BLaER1 treated with 17β-estradiol and CSF1 and Interleukin-3, amounts not matched to agents 10 nM and 100 nM (cell line): Measurements from ENCODE around the gene URB1.
"Not testable (repeated sequence)": the region's sequence is repeated elsewhere in the genome, so short reads cannot be mapped to it uniquely, and the experiment has no call there.

ENCODE experiments used
- H3K27ac ChIP-seq, 11 experiments: shearing (Covaris generic); formaldehyde crosslinking; 2 replicates each; pipeline ENCODE4 v1.8.1; 2022
- H3K27me3 ChIP-seq, 11 experiments: shearing (Covaris generic); formaldehyde crosslinking; 2 replicates each; pipeline ENCODE4 v1.8.1; 2022
- H3K36me3 ChIP-seq, 11 experiments: shearing (Covaris generic); formaldehyde crosslinking; 2 replicates each; pipeline ENCODE4 v1.8.1; 2022
- H3K4me1 ChIP-seq, 10 experiments: shearing (Covaris generic); formaldehyde crosslinking; 2 replicates each; pipeline ENCODE4 v1.8.1; 2022
- H3K4me2 ChIP-seq, 11 experiments: shearing (Covaris generic); formaldehyde crosslinking; 2 replicates each; pipeline ENCODE4 v1.8.1; 2022
- H3K4me3 ChIP-seq, 10 experiments: shearing (Covaris generic); formaldehyde crosslinking; 2 replicates each; pipeline ENCODE4 v1.8.1; 2022
- H3K9ac ChIP-seq, 11 experiments: shearing (Covaris generic); formaldehyde crosslinking; 2 replicates each; pipeline ENCODE4 v1.8.1; 2022
- H3K9me3 ChIP-seq, 11 experiments: shearing (Covaris generic); formaldehyde crosslinking; replicated peaks in 1 of 11; 2 replicates each; pipeline ENCODE4 v1.8.1; 2022
- H4K20me1 ChIP-seq, 11 experiments: shearing (Covaris generic); formaldehyde crosslinking; 2 replicates each; pipeline ENCODE4 v1.8.1; 2022
- Cebpa-rat ChIP-seq, 11 experiments: shearing (Covaris generic); IDR thresholded peaks; 2 replicates each; pipeline ENCODE4 v1.8.1; 2022

The URB1 gene

DNA sequence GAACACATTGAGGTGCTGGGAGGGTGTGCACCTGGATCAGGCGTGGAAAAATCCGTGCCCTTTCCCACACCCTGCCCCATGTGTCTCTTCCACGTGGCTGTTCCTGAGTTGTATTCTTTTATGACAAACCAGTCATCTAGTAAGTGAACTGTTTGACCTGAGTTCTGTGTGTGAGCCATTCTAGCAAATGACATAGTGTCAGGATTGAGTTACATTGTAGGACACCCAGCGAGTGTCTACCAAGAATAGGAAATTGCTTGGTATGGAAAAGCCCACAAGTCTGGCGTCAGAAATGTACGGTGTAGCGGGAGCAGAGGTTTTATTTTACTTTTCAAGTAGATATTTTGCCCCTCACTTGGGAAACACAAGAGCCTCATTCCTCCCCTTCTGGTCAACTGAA is 95.4 kb downstream of the URB1 start:
- Histone ChIP-seq H3K36me3 (peaks cover 8 to 29% (median 15%) of the 10 kb centered on the region in 11 experiments; a peak in 17 of 22 replicates), H3K4me1 (no peaks in the 10 kb centered on the region), H4K20me1 (no peaks in the 10 kb centered on the region), H3K4me3 (no peak overlapping the region), H3K9me3 (no peaks in the 10 kb centered on the region), H3K27ac (no peak overlapping the region), H3K9ac (no peak overlapping the region), H3K27me3 (no peaks in the 10 kb centered on the region), H3K4me2 (no peak overlapping the region)
- no peak for TF ChIP-seq Cebpa-rat (IDR thresholded peaks at IDR 0.05)

- Histone ChIP-seq H3K9me3 (0 out of 22 replicates have a peak, but pooled peaks cover 0 to 7% (median 0%) of the 10 kb centered on the region in 11 experiments), H3K4me2 (no peak overlapping the region), H3K4me1 (peaks cover 0 to 7% (median 0%) of the 10 kb centered on the region in 10 experiments; a peak in 2 of 20 replicates), H4K20me1 (no peaks in the 10 kb centered on the region), H3K36me3 (peaks cover 0 to 20% (median 13%) of the 10 kb centered on the region in 11 experiments; a peak in 5 of 22 replicates), H3K27me3 (no peaks in the 10 kb centered on the region), H3K27ac (no peak overlapping the region), H3K9ac (no peak overlapping the region), H3K4me3 (no peak overlapping the region)
- no peak for TF ChIP-seq Cebpa-rat (IDR thresholded peaks at IDR 0.05)
These were observed 107.3 kb downstream of the URB1 start for GRCh38 chr21:32285476-32285875.

- Histone ChIP-seq H3K9ac (no peak overlapping the region), H3K4me3 (no peak overlapping the region), H3K9me3 (no peaks in the 10 kb centered on the region), H3K4me1 (peaks cover 8 to 19% (median 11%) of the 10 kb centered on the region in 10 experiments), H4K20me1 (no peaks in the 10 kb centered on the region), H3K27ac (no peak overlapping the region), H3K27me3 (no peaks in the 10 kb centered on the region), H3K4me2 (no peak overlapping the region), H3K36me3 (peaks cover 0 to 20% (median 13%) of the 10 kb centered on the region in 11 experiments; a peak in 5 of 22 replicates)
- TF ChIP-seq Cebpa-rat (IDR thresholded peaks at IDR 0.05) = no peak
These were observed 109.8 kb downstream of the URB1 start for GRCh38 chr21:32282992-32283391.

DNA sequence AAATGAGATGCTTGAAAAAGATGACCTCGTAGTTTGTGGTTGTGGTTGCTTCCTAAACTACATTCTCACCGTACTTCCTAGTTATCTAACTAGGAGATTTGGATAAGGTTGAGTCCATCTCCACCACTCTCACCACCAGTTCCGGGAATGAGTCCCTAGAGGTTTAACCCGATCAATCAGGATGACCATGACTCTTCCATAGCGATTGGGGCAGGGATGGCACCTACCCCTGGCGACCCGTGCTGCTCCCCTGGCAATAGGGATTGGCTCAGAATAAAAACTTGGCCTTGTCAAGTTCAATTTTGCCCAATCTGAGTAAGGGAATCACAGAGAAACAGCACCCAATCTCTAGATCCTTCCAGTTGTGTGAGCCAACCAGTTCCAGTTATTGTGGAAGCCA is 111.3 kb downstream of the URB1 start:
- H3K27me3 ChIP-seq = no peaks in the 10 kb centered on the region
- H3K27ac ChIP-seq = no peak overlapping the region
- peaks cover 16 to 28% (median 20%) of the 10 kb centered on the region in 10 experiments for H3K4me1 ChIP-seq
- no peaks in the 10 kb centered on the region for H4K20me1 ChIP-seq
- no peak overlapping the region for H3K4me3 ChIP-seq
- TF ChIP-seq Cebpa-rat (IDR thresholded peaks at IDR 0.05) = no peak
- peaks cover 0 to 23% (median 13%) of the 10 kb centered on the region in 11 experiments; a peak in 6 of 22 replicates for H3K36me3 ChIP-seq
- no peak overlapping the region for H3K9ac ChIP-seq
- H3K4me2 ChIP-seq = no peak overlapping the region
- H3K9me3 ChIP-seq = no peaks in the 10 kb centered on the region

- Histone ChIP-seq H4K20me1 (peaks cover 0 to 6% (median 0%) of the 10 kb centered on the region in 11 experiments; a peak in 1 of 22 replicates), H3K4me3 (peak overlapping the region; percentile 71 to 94 (median 87)), H3K9ac (peak overlapping the region; percentile 65 to 88 (median 82); a peak in 20 of 22 replicates), H3K27me3 (no peaks in the 10 kb centered on the region), H3K4me2 (peak overlapping the region; percentile 69 to 93 (median 88)), H3K9me3 (no peaks in the 10 kb centered on the region), H3K4me1 (peaks cover 16 to 28% (median 20%) of the 10 kb centered on the region in 10 experiments), H3K27ac (peak overlapping the region in 9 of 11 experiments; percentile 52 to 80 (median 73); a peak in 14 of 22 replicates), H3K36me3 (peaks cover 0 to 38% (median 21%) of the 10 kb centered on the region in 11 experiments; a peak in 18 of 22 replicates)
- TF ChIP-seq Cebpa-rat (IDR thresholded peaks at IDR 0.05) = no peak
These were observed 113.5 kb downstream of the URB1 start for GRCh38 chr21:32279377-32279680.

DNA sequence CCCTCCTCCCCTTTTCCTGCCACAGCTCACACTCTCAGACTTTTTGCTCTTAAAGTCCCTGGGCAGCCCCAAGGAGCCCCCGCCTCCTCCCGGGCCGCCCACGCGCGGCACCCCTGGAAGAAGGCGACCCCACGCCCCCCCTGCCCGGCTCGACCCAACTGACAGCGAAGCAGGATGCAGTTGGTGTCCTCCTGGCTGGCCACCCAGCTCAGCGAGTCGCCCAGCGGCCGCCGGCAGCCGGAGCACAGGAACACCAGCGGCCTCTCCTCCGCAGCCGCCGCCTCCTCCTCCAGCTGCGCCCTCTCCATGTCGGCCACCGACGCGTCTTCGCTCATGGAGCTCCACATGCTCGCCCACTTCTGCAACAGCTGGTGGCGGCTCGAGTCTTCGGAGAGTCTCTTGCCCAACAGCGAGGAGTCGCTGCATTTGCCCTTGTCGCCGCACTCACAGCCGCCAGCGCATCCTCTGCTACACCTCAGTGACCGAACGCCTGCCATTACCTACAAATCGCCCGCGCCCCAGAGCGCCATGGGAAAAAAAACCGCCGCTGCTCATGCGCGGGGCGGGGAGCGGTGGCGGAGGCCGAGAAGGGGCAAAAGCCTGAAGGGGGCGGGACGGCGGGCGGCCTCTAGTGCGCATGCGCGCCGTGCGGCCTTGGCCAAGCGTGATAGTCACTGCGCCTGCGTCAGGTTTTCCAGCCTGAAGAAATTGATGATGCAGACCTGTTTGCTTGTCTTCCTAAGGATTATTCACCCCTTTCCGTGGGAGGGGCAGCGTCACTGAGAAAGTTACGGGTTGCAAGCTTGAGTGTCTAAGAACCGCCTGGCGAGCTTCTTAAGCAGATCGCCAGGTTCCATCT is 114.1 kb downstream of the URB1 start, which contains the start of gene MIS18A:
Gene MIS18A, minus strand, starts transcription at position 532 of the 859 bp plus-strand sequence. Its CDS starts 35 bp downstream, at position 497.
- Histone ChIP-seq H3K9ac (peak within 1 kb of the TSS; percentile 69 to 88 (median 82)), H3K4me2 (peak within 1 kb of the TSS; percentile 80 to 93 (median 89)), H3K4me3 (peak within 1 kb of the TSS; percentile 71 to 94 (median 87)), H3K9me3 (no peaks in the 10 kb centered on the region), H3K4me1 (peaks cover 16 to 28% (median 20%) of the 10 kb centered on the region in 10 experiments), H3K27me3 (no peaks in the 10 kb centered on the region), H4K20me1 (peaks cover 0 to 6% (median 0%) of the 10 kb centered on the region in 11 experiments; a peak in 1 of 22 replicates), H3K27ac (peak within 1 kb of the TSS in 10 of 11 experiments; percentile 52 to 80 (median 74); a peak in 21 of 22 replicates), H3K36me3 (peaks cover 3 to 43% (median 27%) of the 10 kb centered on the region in 11 experiments; a peak in 21 of 22 replicates)
- TF ChIP-seq Cebpa-rat (IDR thresholded peaks at IDR 0.05) = no peak

DNA sequence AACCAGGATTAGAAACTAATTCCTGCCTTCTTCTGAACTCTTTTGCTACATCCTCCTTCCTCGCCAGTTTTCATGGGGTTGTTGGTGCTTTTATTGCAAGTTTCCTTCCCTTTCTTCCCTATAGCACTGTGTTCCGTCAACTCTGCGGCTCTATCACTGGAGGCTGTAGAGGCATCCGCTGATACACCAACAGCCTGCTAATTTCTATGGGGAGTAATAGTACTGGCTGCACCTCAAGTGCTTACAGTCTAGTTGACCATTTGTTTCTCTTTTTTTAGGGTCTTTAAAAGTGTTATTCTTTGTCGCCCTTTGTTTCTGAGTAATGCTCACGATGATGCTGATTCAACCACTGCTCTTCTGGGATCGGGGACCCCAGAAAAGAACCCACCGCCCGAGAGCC is 114.7 kb downstream of the URB1 start:
- Histone ChIP-seq H3K27me3 (no peaks in the 10 kb centered on the region), H4K20me1 (peaks cover 0 to 6% (median 0%) of the 10 kb centered on the region in 11 experiments; a peak in 1 of 22 replicates), H3K4me3 (peak overlapping the region; percentile 71 to 94 (median 87)), H3K27ac (peak overlapping the region in 10 of 11 experiments; percentile 39 to 80 (median 74); a peak in 20 of 22 replicates), H3K4me2 (peak overlapping the region; percentile 80 to 93 (median 88)), H3K36me3 (peaks cover 5 to 43% (median 29%) of the 10 kb centered on the region in 11 experiments; a peak in 21 of 22 replicates), H3K4me1 (peaks cover 16 to 28% (median 20%) of the 10 kb centered on the region in 10 experiments), H3K9me3 (no peaks in the 10 kb centered on the region), H3K9ac (peak overlapping the region; percentile 69 to 88 (median 82))
- TF ChIP-seq Cebpa-rat (IDR thresholded peaks at IDR 0.05) = no peak

- no peaks in the 10 kb centered on the region for H3K9me3 ChIP-seq
- TF ChIP-seq Cebpa-rat (IDR thresholded peaks at IDR 0.05) = no peak
These were observed 116.1 kb downstream of the URB1 start for GRCh38 chr21:32276671-32277070.

DNA sequence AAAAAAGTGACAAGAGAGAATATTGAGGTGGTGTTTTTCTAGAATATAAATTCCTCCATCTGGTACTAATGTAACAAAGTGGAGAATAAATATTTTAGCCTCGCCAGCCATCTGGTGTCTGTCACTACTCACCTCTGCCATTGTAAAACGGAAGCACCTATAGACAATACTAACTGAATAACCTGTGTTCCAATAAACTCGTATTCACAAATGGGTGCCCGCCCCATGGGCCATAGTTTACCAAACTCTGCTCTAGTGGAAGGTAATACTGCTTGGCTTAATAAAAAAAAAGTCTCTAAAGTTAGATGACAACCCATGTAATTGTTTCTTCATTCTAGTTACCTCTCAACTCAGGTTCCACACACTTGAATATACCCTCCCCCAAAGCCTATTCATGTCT is 122.1 kb downstream of the URB1 start:
- H3K4me2 ChIP-seq = no peak overlapping the region
- no peak for TF ChIP-seq Cebpa-rat (IDR thresholded peaks at IDR 0.05)
- peaks cover 0 to 20% (median 5%) of the 10 kb centered on the region in 11 experiments; a peak in 9 of 22 replicates for H4K20me1 ChIP-seq
- H3K27me3 ChIP-seq = no peaks in the 10 kb centered on the region
- H3K36me3 ChIP-seq = peaks cover 58 to 93% (median 91%) of the 10 kb centered on the region in 11 experiments
- no peak overlapping the region for H3K4me3 ChIP-seq
- H3K9ac ChIP-seq = no peak overlapping the region
- no peaks in the 10 kb centered on the region for H3K9me3 ChIP-seq
- no peak overlapping the region for H3K27ac ChIP-seq
- no peaks in the 10 kb centered on the region for H3K4me1 ChIP-seq

More at GRCh38 chr21:32276671-32277070, 116.1 kb downstream of the URB1 start:
- H3K4me3 ChIP-seq = no peak overlapping the region
- H3K9ac ChIP-seq = no peak overlapping the region
- H3K27ac ChIP-seq = no peak overlapping the region
- peaks cover 12 to 49% (median 40%) of the 10 kb centered on the region in 11 experiments for H3K36me3 ChIP-seq
- no peaks in the 10 kb centered on the region for H3K27me3 ChIP-seq
- H3K4me1 ChIP-seq = peaks cover 16 to 28% (median 20%) of the 10 kb centered on the region in 10 experiments
- no peak overlapping the region for H3K4me2 ChIP-seq
- H4K20me1 ChIP-seq = peaks cover 0 to 12% (median 0%) of the 10 kb centered on the region in 11 experiments; a peak in 4 of 22 replicates

DNA sequence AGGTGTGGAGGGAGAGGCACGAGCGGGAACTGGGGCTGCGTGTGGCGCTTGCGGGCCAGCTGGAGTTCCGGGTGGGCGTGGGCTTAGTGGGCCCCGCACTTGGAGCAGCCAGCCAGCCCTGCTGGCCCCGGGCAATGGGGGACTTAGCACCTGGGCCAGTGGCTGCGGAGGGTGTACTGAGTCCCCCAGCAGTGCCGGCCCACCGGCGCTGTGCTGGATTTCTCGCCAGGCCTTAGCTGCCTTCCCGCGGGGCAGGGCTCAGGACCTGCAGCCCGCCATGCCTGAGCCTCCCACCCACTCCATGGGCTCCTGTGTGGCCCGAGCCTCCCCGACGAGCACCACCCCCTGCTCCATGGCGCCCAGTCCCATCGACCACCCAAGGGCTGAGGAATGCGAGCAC is 127.5 kb downstream of the URB1 start:
- not testable (repeated sequence) for H3K9ac ChIP-seq, H3K4me1 ChIP-seq, H3K27ac ChIP-seq, H3K4me2 ChIP-seq, H3K9me3 ChIP-seq, H3K4me3 ChIP-seq, H4K20me1 ChIP-seq, H3K27me3 ChIP-seq
- peaks cover 33 to 40% (median 38%) of the 10 kb centered on the region in 11 experiments for H3K36me3 ChIP-seq
